Measurements from ENCODE around the gene CDRT4. TPM values are rescaled to one million over a fixed set of nuclear protein-coding genes. Genes with fewer than 3 reads are reported as not detected.

The CDRT4 gene
- total and polyA plus RNA-seq, 2 experiments from 2014 or later, result 6.5 to 13.0 TPM

GRCh38 chr17:15405058-15405415, 62.4 kb downstream of the CDRT4 start:
- Histone ChIP-seq H3K4me1 (ENCODE audit: insufficient read depth) (no peaks in the 10 kb centered on the region), H4K20me1 (replicated peaks; ENCODE audit: insufficient read depth) (no peaks in the 10 kb centered on the region), H3K4me2 (no peak overlapping the region), H3K9me2 (ENCODE audit: insufficient read depth) (no peaks in the 10 kb centered on the region; the same call in 1 of the 2 replicates), H3F3A (replicated peaks; ENCODE audit: low read depth) (no peaks in the 10 kb centered on the region), H3K79me2 (replicated peaks; ENCODE audit: insufficient read depth) (no peaks in the 10 kb centered on the region), H2AFZ (no peak overlapping the region), H3K36me3 (ENCODE audit: insufficient read depth) (no peaks in the 10 kb centered on the region), H3K27ac (ENCODE audit: low read depth) (no peak overlapping the region), H3K27me3 (ENCODE audit: insufficient read depth) (no peaks in the 10 kb centered on the region), H3K4me3 (no peak overlapping the region)
- DNase-seq (ENCODE audit: low spot score), result no peak
- ATAC-seq, result no peak
- H3K9me3 Mint-ChIP-seq, result no peaks in the 10 kb centered on the region
- peaks cover 9% of the 10 kb centered on the region for H3K27me3 Mint-ChIP-seq (ENCODE audit: insufficient read depth, low read depth, poor library complexity)
- no peak overlapping the region for H3K4me3 Mint-ChIP-seq
- TF ChIP-seq ZNF462 (CRISPR knock-in tag; IDR thresholded peaks at IDR 0.05) (no peak), EZH2 (IDR thresholded peaks at IDR 0.05; ENCODE audit: low read depth, unreplicated experiment) (no peak), ZNF114 (CRISPR knock-in tag; IDR thresholded peaks at IDR 0.05) (no peak), CREB1 (CRISPR knock-in tag; IDR thresholded peaks at IDR 0.05; ENCODE audit: low read depth) (no peak), NANOG (IDR thresholded peaks at IDR 0.05; ENCODE audit: borderline replicate concordance) (no peak), REST (IDR thresholded peaks at IDR 0.05; ENCODE audit: unreplicated experiment) (no peak), ETS1 (IDR thresholded peaks at IDR 0.05) (no peak), STAT1 (IDR thresholded peaks at IDR 0.05; ENCODE audit: unreplicated experiment) (no peak), ZNF331 (CRISPR knock-in tag; IDR thresholded peaks at IDR 0.05; ENCODE audit: low read depth) (no peak), POLR2AphosphoS5 (IDR thresholded peaks at IDR 0.05; ENCODE audit: low read depth) (no peak), EZH2phosphoT487 (IDR thresholded peaks at IDR 0.05; ENCODE audit: unreplicated experiment) (no peak), CTCF (conservative IDR thresholded peaks at IDR 0.05; ENCODE audit: low read depth in 2 of 2) (no peak)
- no peak overlapping the region for H3K27ac Mint-ChIP-seq
- no peaks in the 10 kb centered on the region for H3K4me1 Mint-ChIP-seq
- no peaks in the 10 kb centered on the region for H3K36me3 Mint-ChIP-seq (ENCODE audit: low read depth)

Data from GM23338 (cell line).